SJCRH30 (cell line): ENCODE results near the gene PRRC2A. TPM values are rescaled to one million over a fixed set of nuclear protein-coding genes. Genes with fewer than 3 reads are reported as not detected.
A peak's percentile ranks its signal among the peaks of the same experiment; 100 is the strongest.

Experiments
- DNase-seq, 2 experiments: peaks; one replicate each; pipeline ENCODE4 v3.0.0-alpha.2; 2015 to 2020
- H3K27ac ChIP-seq: fragments of 250-450 bp; sonication (Bioruptor Pico); 2 replicates; pipeline ENCODE4 v1.5.1; 2020; ENCODE audit warnings: mild to moderate bottlenecking, moderate library complexity
- H3K27me3 ChIP-seq: fragments of 250-450 bp; sonication (Bioruptor Pico); 2 replicates; pipeline ENCODE4 v1.5.1; 2020; ENCODE audit warnings: mild to moderate bottlenecking, moderate library complexity
- H3K36me3 ChIP-seq: fragments of 250-450 bp; sonication (Bioruptor Pico); 2 replicates; pipeline ENCODE4 v1.5.1; 2020; ENCODE audit warnings: mild to moderate bottlenecking, moderate library complexity
- H3K4me1 ChIP-seq: fragments of 250-450 bp; sonication (Bioruptor Pico); 2 replicates; pipeline ENCODE4 v1.5.1; 2020; ENCODE audit warnings: mild to moderate bottlenecking, moderate library complexity
- H3K4me3 ChIP-seq: fragments of 250-450 bp; sonication (Bioruptor Pico); 2 replicates; pipeline ENCODE4 v1.5.1; 2020; ENCODE audit warnings: mild to moderate bottlenecking, moderate library complexity
- H3K9me3 ChIP-seq: fragments of 250-450 bp; sonication (Bioruptor Pico); replicated peaks from 2 replicates; pipeline ENCODE4 v1.5.1; 2020; ENCODE audit warnings: mild to moderate bottlenecking, moderate library complexity
- total RNA-seq: library from RNA; depleted of rRNA; stranded (reverse); fragments of >200 nt; shearing (Covaris generic); gene quantifications from 2 replicates; pipeline ENCODE4 v1.2.3, GENCODE V29; 2014

PRRC2A gene
- total RNA-seq, 1 experiment from 2014 or later, result 109 TPM

GRCh38 chr6:31642798-31643570 lies 22.5 kb downstream of the PRRC2A start:
- H3K4me1 ChIP-seq, result no peaks in the 10 kb centered on the region
- no peak overlapping the region for H3K4me3 ChIP-seq

DNA sequence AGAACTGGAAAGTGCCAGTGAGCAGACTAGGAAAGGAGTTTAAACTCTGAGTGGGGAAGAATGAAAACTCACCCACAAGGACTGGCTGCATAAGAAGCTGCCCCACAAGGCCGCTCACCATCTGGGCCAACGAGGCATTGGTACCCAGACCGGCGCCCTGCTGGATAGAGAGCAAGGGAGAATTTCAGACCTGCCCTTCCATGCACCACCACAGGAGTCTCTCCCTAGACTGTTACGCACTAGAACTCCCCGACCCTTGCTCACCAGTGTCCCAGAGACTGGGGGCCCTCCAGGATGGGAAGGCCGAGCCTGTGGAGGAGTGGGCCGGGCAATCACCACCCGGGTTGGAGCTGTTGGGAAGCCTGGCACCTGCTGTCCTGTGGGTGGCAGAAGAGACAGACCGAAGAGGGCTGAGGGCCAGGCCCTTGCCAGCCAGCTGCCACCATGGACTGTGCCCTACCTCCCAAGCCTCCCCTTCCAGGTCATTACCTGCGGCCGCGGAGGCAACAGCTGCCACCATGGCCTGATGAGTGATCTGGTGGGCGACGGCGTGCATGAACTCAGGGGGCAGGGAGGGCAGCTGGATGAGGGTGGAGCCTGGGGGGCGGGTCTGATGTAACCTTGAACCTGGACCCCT lies 23.4 kb downstream of the PRRC2A start:
- H3K36me3 ChIP-seq, result peaks cover 62% of the 10 kb centered on the region
- no peaks in the 10 kb centered on the region for H3K27me3 ChIP-seq
- no peak overlapping the region for H3K27ac ChIP-seq
- no peak for DNase-seq
- no peaks in the 10 kb centered on the region for H3K4me1 ChIP-seq
- no peak overlapping the region for H3K4me3 ChIP-seq
- no peaks in the 10 kb centered on the region for H3K9me3 ChIP-seq

More at GRCh38 chr6:31642798-31643570, 22.5 kb downstream of the PRRC2A start:
- no peak for DNase-seq
- no peaks in the 10 kb centered on the region for H3K9me3 ChIP-seq
- no peak overlapping the region for H3K27ac ChIP-seq
- H3K27me3 ChIP-seq, result no peaks in the 10 kb centered on the region
- peaks cover 66% of the 10 kb centered on the region for H3K36me3 ChIP-seq

DNA sequence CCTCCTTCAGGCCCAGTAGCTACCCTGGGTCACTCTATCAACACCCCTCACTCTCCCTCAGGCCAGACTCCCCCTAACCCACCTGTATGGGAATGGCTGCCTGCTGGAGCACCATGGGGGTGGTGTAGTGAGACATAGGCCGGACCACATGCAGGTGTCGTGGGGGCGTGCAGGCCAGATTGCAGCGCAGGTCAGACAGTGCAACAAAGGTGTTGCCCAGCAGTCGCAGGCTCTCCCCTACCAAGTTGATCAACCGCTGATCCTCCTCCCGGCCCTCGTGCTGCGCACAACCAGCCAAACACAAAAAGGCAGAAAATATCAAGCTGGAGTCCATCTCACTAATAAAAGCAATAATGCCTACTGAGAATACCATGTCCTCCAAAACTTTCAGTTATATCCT lies 24.8 kb downstream of the PRRC2A start:
- H3K36me3 ChIP-seq, result peaks cover 53% of the 10 kb centered on the region
- no peaks in the 10 kb centered on the region for H3K9me3 ChIP-seq
- no peak for DNase-seq

GRCh38 chr6:31651602-31652191 lies 31.2 kb downstream of the PRRC2A start:
- Histone ChIP-seq H3K27ac (peak overlapping the region; percentile 97), H3K9me3 (no peaks in the 10 kb centered on the region), H3K4me3 (peak overlapping the region; percentile 99), H3K4me1 (no peaks in the 10 kb centered on the region), H3K27me3 (no peaks in the 10 kb centered on the region), H3K36me3 (peaks cover 20% of the 10 kb centered on the region; the same call in 1 of the 2 replicates)
- no peak for DNase-seq

More for the DNA sequence above, 24.8 kb downstream of the PRRC2A start:
- Histone ChIP-seq H3K4me3 (no peak overlapping the region), H3K4me1 (no peaks in the 10 kb centered on the region), H3K27me3 (no peaks in the 10 kb centered on the region), H3K27ac (no peak overlapping the region)

GRCh38 chr6:31652925-31653724 lies 32.6 kb downstream of the PRRC2A start:
- Histone ChIP-seq H3K27me3 (no peaks in the 10 kb centered on the region), H3K4me3 (peak overlapping the region; percentile 99), H3K27ac (peak overlapping the region; percentile 97), H3K9me3 (no peaks in the 10 kb centered on the region), H3K4me1 (no peaks in the 10 kb centered on the region), H3K36me3 (peaks cover 13% of the 10 kb centered on the region; the same call in 1 of the 2 replicates)
- peak in 1 of 2 experiments; percentile 90 for DNase-seq

DNA sequence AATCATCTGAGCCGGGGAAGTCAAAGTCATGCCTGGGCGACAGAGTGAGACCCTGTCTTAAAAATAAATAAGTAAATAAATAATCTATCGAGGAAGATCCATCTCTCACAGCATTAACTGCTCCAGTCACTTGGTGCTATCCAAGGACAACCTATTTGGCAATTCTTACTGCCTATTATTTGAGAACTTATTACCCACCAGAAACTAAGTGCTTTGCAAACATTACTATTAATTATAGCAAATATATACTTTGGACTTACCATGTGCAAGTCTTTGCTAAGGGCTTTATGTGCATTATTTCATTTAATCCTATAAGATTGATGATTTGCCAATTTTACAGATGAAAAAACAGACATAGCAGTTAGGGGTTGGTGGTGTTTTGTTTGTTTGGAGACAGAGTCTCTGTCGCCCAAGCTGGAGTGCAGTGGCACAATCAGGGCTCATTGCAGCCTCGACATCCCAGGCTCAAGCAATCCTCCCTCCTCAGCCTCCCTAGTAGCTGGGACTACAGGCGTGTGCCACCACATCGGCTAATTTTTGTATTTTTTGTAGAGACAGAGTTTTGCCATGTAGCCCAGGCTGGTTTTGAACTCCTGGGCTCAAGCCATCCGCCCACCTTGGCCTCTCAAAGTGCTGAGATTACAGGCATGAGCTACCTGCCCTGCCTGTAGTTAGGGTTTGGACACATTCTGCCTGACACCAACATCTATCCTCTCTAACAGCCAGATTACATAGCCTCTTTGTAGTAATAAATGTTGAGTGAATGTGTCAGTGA lies 34.2 kb downstream of the PRRC2A start:
- no peak for DNase-seq
- Histone ChIP-seq H3K9me3 (no peaks in the 10 kb centered on the region), H3K27ac (no peak overlapping the region), H3K36me3 (peaks cover 4% of the 10 kb centered on the region; the same call in 1 of the 2 replicates), H3K4me3 (no peak overlapping the region), H3K27me3 (no peaks in the 10 kb centered on the region), H3K4me1 (peaks cover 3% of the 10 kb centered on the region; the same call in 1 of the 2 replicates)

GRCh38 chr6:31655349-31656237 lies 35.1 kb downstream of the PRRC2A start, which contains the start of gene APOM:
Gene APOM, plus strand, starts transcription at chr6:31655894. Its CDS starts 73 bp downstream, at chr6:31655967.
- Histone ChIP-seq H3K4me1 (peaks cover 3% of the 10 kb centered on the region; the same call in 1 of the 2 replicates), H3K27me3 (no peaks in the 10 kb centered on the region), H3K36me3 (peaks cover 4% of the 10 kb centered on the region; the same call in 1 of the 2 replicates), H3K9me3 (no peaks in the 10 kb centered on the region), H3K4me3 (no peak within 1 kb of the TSS), H3K27ac (no peak within 1 kb of the TSS)
- DNase-seq, result no peak

- DNase-seq, result no peak
- Histone ChIP-seq H3K9me3 (no peaks in the 10 kb centered on the region), H3K4me3 (no peak overlapping the region), H3K4me1 (peaks cover 3% of the 10 kb centered on the region; the same call in 1 of the 2 replicates), H3K27ac (no peak overlapping the region), H3K27me3 (no peaks in the 10 kb centered on the region), H3K36me3 (peaks cover 6% of the 10 kb centered on the region; the same call in 1 of the 2 replicates)
These were observed 37.1 kb downstream of the PRRC2A start for GRCh38 chr6:31657406-31658157.

- no peak for DNase-seq
- H3K36me3 ChIP-seq, result peaks cover 7% of the 10 kb centered on the region; the same call in 1 of the 2 replicates
These were observed 37.7 kb downstream of the PRRC2A start for GRCh38 chr6:31658158-31658688.

DNA sequence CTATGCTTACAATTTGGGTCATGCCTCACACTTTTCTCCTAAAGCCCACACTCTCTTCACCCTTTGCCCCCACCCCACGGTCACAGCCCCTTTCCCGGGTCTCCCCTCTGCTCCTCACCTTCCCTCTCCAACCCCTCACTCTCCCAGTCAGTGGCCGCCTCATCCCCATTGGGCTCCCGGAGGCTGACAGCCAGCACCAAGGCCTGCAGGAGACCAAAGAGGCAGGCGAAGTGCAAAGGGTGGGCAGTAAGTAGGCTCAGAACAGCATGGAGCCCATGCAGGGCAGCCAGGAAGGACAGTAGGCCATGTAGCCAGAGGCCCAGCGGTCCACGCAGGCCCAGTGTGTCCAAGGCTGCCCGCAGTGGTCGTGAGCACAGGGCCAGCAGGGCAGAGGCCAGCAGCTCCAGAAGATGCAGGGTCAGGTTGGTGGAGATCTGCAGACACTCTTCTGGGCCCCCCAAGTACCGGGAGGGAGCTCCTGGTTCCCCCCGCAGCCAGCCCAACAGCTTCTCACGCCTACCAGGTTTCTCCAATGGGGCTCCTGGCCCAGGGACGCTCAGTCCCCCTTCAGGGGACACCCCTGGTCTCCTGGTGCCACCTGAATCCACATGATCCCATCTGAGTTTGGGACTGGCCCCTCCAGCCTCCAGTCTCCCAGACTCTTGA lies 38.6 kb downstream of the PRRC2A start:
- Histone ChIP-seq H3K4me1 (peaks cover 7% of the 10 kb centered on the region), H3K4me3 (peak overlapping the region; percentile 72), H3K27ac (no peak overlapping the region), H3K27me3 (no peaks in the 10 kb centered on the region), H3K36me3 (peaks cover 12% of the 10 kb centered on the region; the same call in 1 of the 2 replicates), H3K9me3 (no peaks in the 10 kb centered on the region)
- DNase-seq, result no peak

More at GRCh38 chr6:31658158-31658688, 37.7 kb downstream of the PRRC2A start:
- H3K4me3 ChIP-seq, result no peak overlapping the region
- H3K27me3 ChIP-seq, result no peaks in the 10 kb centered on the region
- no peak overlapping the region for H3K27ac ChIP-seq
- peaks cover 3% of the 10 kb centered on the region; the same call in 1 of the 2 replicates for H3K4me1 ChIP-seq
- no peaks in the 10 kb centered on the region for H3K9me3 ChIP-seq

DNA sequence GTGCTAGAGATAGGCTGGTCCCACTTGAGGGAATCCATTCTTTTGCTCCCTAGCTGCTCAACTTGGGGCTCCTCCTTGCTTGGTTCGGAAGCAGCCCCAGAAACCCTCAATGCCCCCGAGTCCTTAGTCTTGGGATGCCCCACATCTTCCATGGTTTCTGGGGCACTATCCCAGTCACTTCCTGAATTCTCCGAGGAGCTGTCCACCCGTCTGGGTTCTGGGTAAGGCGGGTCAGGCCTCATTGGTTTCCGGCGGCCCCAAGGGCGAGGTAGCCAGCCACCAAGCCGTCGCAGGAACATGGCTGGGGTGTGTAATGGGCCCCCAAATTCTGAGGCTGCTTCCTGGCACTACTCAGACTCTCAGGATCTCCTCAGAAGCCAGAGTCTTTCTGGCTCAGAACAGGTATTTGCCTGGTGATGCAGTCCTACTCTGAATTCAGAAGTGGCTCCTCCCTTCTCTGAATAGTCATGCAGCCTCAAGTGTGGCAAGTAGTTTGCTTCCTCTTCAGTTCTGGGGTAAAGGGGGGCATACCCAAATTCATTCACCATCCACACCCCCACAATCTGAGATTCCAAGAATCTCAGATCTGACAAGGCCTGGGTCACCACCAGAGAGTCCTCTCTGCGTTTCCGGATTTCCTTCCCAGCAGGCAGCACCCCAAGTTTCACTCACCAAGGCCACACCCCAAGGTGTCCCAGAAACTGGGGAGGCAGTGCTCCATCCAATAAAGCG lies 39.3 kb downstream of the PRRC2A start:
- H3K27me3 ChIP-seq, result no peaks in the 10 kb centered on the region

More for the DNA sequence above, 39.3 kb downstream of the PRRC2A start:
- Histone ChIP-seq H3K27ac (peak overlapping the region; percentile 78), H3K4me1 (peaks cover 8% of the 10 kb centered on the region), H3K4me3 (peak overlapping the region; percentile 72), H3K9me3 (no peaks in the 10 kb centered on the region), H3K36me3 (peaks cover 12% of the 10 kb centered on the region; the same call in 1 of the 2 replicates)
- no peak for DNase-seq
